Dedifferentiated amniotic fluid mesenchymal stem cell (primary cell): ENCODE data around the gene NID2.

Source experiments
- DNase-seq: peaks from one replicate; pipeline ENCODE4 v3.0.0-alpha.2; 2016; ENCODE audit errors: extremely low spot score

The NID2 gene, protein sequence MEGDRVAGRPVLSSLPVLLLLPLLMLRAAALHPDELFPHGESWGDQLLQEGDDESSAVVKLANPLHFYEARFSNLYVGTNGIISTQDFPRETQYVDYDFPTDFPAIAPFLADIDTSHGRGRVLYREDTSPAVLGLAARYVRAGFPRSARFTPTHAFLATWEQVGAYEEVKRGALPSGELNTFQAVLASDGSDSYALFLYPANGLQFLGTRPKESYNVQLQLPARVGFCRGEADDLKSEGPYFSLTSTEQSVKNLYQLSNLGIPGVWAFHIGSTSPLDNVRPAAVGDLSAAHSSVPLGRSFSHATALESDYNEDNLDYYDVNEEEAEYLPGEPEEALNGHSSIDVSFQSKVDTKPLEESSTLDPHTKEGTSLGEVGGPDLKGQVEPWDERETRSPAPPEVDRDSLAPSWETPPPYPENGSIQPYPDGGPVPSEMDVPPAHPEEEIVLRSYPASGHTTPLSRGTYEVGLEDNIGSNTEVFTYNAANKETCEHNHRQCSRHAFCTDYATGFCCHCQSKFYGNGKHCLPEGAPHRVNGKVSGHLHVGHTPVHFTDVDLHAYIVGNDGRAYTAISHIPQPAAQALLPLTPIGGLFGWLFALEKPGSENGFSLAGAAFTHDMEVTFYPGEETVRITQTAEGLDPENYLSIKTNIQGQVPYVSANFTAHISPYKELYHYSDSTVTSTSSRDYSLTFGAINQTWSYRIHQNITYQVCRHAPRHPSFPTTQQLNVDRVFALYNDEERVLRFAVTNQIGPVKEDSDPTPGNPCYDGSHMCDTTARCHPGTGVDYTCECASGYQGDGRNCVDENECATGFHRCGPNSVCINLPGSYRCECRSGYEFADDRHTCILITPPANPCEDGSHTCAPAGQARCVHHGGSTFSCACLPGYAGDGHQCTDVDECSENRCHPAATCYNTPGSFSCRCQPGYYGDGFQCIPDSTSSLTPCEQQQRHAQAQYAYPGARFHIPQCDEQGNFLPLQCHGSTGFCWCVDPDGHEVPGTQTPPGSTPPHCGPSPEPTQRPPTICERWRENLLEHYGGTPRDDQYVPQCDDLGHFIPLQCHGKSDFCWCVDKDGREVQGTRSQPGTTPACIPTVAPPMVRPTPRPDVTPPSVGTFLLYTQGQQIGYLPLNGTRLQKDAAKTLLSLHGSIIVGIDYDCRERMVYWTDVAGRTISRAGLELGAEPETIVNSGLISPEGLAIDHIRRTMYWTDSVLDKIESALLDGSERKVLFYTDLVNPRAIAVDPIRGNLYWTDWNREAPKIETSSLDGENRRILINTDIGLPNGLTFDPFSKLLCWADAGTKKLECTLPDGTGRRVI (N-terminal part only)

DNA sequence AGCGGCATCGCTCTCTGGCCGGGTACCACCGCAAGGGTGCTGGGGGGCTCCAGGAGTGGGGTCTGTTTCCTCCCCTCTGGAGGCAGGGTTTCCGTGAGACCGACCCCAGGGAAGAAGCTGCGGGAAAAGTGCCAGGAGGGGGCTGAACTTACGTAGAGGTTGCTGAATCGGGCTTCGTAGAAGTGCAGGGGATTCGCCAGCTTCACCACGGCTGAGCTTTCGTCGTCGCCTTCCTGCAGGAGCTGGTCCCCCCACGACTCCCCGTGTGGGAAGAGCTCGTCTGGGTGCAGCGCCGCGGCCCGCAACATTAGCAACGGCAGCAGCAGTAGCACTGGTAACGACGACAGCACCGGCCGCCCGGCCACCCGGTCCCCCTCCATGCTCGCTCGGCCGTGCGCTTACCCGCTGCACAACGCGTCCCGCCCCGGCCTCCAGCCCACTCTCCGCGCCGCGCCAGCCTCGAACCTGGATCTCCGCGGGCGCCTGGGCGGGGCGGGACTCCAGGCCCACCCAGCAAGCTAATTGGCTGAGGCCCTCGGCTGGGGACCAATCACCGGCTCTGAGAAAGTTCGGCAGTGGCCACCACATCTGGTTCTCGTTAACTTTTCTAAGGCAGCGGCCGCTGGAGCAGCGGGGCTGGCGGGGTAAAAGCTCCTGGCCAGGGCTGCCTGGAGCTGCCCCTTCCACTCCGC lies at the start of gene NID2:
NID2 (minus strand) TSS at position 445 of the 692 bp plus-strand sequence; CDS start at position 380, 65 bp downstream.
- peak; percentile 96 for DNase-seq

DNA sequence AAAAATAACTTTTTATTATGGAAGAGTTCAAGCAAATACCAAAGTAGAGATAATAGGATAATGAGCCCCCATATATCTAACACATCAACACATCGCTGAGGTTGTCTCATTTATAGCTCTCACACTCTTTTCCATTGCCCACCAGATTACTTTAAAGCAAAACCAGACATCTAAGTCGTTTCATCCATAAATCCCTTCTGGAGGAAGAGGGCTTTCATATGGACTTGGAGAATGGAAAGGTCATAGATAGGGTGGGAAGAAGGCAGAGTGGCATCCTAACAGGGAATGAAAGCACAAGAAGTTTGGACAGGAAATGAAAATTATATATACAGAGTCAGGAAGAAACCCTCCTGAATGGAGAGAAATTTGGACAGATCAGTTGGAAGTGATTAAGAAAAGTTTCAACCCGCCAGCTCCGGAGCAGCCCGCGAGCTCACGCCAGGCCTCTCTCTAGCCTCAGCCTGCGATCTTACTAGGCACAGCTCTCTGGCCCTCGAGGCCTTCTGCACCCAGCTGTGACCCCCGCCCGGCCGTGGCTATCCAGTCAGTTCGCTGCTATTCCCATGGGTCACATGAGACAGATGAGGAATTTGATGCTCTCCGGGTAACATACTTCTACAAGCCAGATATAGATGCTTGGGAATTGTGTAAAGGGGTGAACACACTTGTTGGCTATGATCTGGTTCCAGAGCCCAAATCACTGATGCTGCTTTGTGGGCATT lies 48.4 kb upstream of the NID2 start:
- no peak for DNase-seq

DNA sequence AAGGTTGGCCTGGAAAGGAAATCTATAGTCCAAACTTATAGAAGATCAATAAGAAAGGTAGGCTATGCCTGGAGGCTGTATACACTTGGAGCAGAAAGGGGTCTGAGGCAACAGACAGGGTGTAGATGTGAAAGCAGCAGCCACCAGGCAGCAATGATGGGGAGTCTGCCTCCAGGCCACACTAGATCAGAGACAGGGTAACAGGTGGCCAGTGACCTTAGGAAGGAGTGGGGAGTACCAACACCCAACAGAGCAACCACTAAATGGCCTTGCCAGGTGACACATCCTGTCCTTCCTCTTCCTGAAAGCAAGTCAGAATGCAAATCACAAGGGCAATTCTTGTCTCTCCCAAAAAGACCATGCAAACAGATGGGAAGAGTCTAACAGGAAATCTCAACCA lies 46.4 kb upstream of the NID2 start:
- DNase-seq: no peak

DNA sequence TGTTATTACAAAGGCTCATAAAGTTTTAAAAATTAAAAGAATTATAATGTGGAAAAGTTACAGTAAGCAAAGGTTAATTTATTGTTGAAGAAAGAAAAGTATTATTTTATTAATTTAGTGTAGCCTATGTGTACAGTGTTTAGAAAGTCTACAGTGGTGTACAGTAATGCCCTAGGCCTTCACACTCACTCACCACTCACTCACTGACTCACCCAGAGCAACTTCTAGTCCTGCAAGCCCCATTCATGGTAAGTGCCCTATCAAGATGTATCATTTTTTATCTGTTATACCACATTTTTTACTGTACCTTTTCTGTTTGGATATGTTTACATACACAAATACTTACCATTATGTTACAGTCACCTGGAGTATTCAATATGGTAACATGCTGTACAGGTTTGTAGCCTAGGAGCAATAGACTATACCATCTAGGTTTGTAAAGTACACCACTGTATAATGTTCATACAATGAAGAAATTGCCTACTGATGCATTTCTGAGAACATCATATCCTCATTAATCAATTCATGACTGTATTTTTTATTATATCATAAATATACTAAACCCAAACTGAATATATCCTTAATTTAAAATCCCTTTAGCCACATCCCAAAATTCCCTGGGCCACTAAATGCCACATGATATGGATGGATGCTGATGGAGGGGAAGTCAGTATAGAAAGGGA lies 43.6 kb upstream of the NID2 start:
- no peak for DNase-seq

DNA sequence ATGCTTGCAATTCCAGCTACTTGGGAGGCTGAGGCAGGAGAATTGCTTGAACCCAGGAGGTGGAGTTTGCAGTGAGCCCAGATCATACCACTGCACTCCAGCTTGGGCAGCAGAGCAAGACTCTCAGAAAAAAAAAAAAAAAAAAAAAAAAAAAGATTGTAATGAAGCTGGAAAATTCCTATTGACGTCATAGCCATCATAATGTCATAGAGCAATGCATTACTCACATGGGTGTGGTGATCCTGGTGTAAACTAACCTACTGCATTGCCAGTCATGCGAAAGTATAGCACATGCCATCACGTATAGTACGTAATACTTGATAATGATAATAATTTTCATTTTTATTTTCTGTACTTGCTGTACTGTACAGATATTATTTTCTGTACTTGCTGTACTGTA lies 42.7 kb upstream of the NID2 start:
- no peak for DNase-seq

DNA sequence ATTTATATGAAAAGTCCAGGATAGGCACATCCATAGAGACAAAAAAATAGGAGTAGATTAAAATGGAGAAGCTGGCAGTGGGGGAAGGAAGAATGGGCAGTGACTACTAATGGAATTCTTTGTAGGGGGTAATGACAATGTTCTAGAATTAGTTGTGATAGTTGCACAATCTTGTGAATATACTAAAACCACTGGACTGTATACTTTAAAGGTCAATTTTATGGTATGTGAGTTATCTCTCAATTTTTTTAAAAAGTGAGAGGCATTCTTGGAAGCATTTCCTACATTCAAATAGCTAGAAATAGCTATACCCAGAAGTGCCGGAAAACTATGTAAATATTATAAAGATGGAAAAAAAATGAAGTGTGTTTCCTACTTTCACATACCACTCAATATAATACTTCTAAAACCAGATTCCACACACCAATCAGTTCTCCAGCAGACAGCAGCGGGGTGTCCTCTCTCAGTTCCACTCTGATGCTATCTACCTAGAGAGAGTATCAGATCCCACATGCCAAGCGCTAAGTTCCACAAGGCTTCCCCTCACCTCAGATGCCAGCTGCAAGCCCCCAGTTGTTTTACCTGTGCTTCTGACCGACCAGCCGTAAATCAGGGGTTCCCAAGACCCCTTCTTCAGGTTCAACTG lies 41.7 kb upstream of the NID2 start:
- DNase-seq: no peak

DNA sequence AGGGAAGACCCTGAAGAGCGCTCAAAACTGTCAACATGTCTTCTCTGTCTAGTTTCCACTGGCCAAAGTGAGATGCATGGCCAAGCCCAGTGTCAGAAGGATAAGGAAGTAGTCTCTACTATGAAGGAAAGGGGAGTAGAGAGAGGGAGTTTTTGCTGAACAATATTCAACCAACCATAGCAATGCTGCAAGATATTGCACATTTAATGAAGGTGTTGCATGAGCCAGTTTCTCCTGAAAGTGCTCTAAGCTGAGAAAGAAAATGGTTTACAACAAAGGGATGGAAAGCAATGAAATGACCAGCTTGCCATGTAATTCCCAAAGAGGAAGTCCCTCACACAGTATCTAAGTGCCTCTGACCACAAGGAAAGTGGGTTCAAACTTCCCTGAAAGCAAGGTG lies 40.0 kb upstream of the NID2 start:
- DNase-seq: no peak

DNA sequence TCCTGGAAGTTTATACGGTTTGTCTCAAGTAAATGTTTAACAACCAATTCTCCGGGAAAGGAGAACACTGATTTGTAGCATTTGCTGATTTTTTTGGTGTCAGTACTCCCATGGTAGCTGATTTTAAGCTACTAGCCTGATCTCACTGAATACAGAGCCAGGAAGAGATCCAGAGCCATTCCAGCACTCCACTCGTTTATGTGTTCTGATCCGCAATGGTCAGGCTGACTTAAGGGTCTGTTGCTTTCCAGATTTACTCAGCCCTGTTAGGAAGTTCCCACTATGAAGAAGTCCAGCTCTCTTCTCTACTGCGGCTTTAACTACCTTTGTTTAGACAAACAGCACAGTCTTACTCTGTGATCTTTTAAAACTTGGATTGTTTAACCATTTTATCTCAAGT lies 38.0 kb upstream of the NID2 start:
- DNase-seq: no peak

DNA sequence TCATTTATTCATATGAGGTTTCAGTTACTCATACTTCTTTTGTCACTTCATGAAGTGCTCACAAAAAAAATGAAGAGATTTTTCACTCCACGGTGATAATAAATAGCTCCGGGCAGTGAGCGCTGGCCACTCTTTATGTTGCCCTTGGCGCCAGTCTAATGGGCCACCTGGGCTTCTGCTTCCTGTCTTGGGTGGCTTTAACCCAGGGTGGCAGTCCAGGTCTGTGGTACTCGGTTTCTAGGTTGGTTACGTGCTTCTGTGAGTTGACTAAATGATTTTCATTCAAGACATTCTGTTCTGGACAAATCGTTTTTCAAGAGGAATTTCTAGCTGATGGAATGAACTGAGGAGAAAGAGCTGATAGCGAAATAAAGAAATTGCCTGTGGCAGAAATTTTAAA lies 34.6 kb upstream of the NID2 start:
- DNase-seq: no peak

DNA sequence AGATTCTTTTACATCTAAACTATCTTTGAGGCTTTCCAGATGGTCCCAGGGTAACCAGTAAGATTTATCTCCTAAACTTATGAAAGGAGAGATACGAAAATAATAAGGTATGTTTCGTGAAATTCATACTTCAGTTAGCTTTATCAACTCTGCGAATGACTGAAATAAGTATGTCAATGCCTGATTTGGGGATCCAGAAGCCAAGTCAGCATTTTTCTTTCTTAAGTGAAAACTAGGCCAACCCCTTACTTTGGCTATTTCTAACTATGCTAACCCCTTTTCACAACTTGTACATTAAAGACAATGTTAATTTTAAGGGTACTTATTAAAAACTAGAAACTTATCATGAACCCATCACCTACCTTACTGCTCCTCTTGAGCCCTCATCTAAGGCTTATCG lies 26.9 kb upstream of the NID2 start:
- DNase-seq: no peak

DNA sequence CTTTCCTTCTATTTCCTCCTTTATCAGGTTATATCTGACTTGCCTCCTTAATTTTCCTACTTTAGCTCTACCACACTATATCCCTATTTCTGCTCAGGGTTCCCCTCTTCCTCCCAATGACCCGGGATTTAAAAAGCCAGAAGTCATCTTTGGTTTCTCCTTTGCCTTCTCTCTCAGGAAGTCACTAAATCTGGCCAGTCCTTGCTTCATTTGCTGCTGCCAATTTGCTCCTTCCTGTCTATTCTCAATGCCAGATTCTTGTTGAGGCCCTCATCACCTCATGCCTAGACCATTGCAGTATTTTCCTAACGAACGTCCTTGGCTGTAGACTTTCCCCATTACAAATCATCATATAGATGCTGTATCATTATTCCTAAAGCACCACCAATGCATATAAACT lies 26.5 kb upstream of the NID2 start:
- no peak for DNase-seq

DNA sequence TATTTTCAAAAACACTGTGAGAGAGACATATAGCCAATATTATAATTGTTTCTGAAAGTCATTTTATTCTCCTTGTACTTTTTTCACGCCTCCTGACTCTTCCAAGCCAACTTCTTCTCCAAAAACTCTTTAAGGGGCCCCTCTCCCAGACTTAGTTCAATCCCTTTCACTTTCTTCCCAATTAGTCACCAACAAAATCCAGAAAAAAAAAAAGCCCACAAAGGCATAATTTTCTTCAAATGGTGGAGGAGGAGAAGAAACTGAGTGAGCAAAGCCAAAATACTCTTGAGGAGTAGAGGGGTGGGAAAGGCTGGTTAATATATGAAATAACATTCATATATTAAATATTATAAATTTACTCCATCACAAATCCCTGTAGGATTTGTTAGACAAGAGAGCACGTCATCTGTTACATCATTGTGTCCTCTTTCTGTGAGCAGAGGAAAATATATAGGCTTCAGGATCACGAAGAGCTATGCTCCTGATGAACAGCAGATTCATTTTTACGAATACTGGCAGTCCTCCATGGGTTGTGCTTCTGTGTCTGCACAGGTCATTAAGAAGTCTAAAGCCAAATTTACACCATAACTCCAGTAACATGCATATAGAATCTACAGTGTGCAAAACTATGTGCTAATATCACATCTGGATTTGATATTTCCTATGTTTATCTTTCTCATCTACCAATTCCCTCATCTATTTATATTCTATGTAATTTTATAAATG lies 25.9 kb upstream of the NID2 start:
- no peak for DNase-seq

DNA sequence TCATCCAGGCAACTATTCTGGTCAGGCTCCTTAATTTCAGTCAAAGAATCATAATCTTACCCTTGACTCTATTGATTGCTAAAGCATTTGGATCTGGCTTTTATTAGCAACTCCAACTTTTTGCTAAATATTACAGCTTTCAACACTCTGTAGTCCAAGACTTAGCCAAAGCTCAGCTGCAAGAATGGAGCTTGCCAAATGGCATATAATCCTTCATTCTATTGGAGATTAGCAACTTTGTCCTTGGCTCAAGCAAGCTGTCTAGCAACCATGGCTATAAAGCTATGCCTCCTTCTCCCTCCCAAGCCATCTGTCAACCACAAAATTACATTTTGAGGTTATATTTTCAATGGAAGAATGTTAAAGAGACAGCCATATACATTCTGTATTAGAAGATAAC lies 23.1 kb upstream of the NID2 start:
- no peak for DNase-seq

DNA sequence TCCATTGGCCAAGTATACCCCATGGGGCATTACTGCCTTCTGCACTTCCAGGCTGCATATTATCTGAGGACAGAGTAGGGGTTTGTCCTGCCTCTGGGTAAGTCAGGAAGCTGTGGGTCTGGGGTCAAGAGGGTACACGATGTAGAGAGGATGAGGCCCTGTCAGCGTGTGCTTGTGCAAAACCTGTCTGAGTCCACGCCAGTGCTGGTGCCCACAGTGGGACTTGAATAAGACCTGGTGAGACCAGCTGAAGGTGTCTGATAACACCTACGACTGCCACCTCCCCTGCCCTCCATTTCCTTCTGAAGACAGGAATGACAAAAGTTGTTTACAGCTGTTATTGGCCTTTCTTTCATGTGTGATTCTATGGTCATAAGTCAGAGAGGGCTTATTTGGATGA lies 22.1 kb upstream of the NID2 start:
- DNase-seq: no peak

DNA sequence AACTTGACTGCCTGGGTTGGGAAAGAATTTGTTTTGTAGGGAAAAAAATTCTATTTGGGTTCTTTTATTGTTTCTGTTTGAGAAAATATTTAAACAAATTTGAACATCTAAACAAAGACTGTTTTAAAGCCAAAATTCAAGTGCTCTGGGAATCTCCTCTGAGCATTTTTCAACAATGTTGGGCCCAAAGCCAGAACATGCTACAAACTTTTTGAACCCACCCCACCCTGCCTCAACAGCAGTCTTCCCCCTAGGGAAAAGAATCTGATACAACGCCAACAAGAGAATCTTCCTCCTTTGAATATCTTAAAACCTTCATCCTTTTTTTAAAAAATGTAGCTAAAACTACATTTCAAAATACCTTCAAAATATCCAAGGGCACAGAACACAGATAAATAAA lies 20.4 kb upstream of the NID2 start:
- DNase-seq: no peak

DNA sequence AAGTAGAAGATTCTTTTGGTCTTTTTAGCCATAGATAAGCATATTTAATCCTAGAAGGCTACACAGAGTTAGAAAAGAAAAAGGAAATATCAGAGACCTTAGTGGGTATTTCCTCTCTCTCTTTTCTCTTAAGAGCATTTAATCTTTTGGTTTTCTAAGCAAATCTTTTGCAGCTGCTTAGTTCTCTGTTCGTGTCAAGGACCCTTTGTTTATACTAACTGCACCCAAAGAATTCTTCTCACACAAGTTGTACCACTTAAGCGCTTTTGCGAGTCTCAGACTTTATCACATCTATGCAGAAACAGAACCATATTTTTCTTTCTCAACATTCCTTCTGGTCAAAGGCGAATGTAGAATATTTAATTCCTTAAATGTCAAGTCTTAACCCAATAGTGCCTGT lies 17.9 kb upstream of the NID2 start:
- peak; percentile 70 for DNase-seq

DNA sequence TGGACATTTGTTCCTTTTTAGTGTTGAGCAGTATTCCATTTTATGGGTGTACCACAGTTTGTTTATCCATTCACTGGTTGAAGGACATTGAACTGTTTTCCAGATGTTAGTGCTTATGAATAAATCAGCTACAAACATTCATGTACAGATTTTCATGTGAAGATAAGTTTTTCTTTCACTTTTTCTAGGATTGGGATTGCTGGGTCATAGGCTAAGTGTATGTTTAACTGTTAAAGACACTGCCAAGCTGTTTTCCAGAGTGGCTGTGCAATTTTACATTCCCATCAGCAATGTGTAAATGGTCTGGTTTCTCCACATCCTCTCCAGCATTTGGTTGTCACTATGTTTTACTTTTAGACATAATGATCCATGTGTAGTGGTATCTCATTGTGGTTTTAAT lies 14.0 kb upstream of the NID2 start:
- DNase-seq: no peak

DNA sequence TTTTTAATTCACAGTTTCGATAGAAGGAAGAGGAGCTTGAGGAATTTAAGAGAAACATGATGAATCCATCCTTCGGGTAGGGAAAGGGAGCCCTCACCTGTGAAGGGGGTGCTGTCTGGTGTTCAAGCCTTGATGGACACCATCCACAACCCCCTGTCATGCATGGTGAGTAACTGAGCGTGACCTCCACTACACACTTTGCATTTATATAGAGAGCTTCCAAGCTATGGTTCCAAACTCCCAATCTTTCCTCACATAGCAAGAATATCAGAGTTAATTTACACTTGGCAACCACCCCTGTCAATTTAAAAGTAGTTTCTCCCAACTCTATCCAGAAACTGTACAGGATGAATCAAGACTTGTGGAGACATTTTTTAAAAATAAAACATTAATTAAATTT lies 13.1 kb upstream of the NID2 start:
- no peak for DNase-seq
